ENCODE measurements around the gene NUP214.

The NUP214 gene

DNA sequence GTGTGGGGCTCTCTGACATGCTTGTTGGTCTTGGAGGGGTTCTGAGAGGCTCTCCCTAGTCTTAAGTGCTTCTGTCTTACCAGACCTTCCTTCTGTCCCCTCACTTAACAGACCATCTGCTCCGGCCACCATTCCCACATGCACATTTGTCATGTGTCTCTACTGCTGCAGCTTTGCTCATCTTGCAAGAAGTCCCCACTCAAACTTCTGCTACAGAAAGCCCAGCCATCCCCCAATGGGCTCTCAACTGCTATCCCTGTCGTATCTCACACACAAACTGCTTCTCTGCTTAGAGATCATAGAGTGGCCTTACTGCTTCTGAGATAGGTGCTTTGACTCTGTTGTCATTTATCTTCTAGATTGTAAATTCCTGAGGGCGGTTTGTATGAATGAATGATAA is 69.4 kb downstream of the NUP214 start:
- TF ChIP-seq, protein P1, sequence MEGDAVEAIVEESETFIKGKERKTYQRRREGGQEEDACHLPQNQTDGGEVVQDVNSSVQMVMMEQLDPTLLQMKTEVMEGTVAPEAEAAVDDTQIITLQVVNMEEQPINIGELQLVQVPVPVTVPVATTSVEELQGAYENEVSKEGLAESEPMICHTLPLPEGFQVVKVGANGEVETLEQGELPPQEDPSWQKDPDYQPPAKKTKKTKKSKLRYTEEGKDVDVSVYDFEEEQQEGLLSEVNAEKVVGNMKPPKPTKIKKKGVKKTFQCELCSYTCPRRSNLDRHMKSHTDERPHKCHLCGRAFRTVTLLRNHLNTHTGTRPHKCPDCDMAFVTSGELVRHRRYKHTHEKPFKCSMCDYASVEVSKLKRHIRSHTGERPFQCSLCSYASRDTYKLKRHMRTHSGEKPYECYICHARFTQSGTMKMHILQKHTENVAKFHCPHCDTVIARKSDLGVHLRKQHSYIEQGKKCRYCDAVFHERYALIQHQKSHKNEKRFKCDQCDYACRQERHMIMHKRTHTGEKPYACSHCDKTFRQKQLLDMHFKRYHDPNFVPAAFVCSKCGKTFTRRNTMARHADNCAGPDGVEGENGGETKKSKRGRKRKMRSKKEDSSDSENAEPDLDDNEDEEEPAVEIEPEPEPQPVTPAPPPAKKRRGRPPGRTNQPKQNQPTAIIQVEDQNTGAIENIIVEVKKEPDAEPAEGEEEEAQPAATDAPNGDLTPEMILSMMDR (IDR thresholded peaks at IDR 0.05): no peak
- Histone ChIP-seq H3K4me3 (no peak overlapping the region), H3K36me3 (peaks cover 73 to 90% (median 78%) of the 10 kb centered on the region in 3 donors), H3K9me3 (no peaks in the 10 kb centered on the region), H3K4me1 (no peaks in the 10 kb centered on the region), H3K27me3 (no peaks in the 10 kb centered on the region), H3K27ac (no peak overlapping the region)
- intact Hi-C loops (cut with DNase I; ENCODE audit: low total_unique reads): no loop called here
- DNase-seq: no peak

DNA sequence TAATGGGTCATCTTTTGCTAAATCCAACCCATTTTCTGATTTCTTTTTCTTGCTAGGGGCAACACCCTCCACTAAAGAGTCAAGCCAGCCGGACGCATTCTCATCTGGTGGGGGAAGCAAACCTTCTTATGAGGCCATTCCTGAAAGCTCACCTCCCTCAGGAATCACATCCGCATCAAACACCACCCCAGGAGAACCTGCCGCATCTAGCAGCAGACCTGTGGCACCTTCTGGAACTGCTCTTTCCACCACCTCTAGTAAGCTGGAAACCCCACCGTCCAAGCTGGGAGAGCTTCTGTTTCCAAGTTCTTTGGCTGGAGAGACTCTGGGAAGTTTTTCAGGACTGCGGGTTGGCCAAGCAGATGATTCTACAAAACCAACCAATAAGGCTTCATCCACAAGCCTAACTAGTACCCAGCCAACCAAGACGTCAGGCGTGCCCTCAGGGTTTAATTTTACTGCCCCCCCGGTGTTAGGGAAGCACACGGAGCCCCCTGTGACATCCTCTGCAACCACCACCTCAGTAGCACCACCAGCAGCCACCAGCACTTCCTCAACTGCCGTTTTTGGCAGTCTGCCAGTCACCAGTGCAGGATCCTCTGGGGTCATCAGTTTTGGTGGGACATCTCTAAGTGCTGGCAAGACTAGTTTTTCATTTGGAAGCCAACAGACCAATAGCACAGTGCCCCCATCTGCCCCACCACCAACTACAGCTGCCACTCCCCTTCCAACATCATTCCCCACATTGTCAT is 72.0 kb downstream of the NUP214 start:
- Histone ChIP-seq H3K27me3 (no peaks in the 10 kb centered on the region), H3K9me3 (no peaks in the 10 kb centered on the region), H3K27ac (no peak overlapping the region), H3K4me1 (no peaks in the 10 kb centered on the region), H3K36me3 (peaks cover 74 to 93% (median 81%) of the 10 kb centered on the region in 3 donors), H3K4me3 (no peak overlapping the region)
- TF ChIP-seq, protein P1 (IDR thresholded peaks at IDR 0.05): no peak
- intact Hi-C loops (cut with DNase I; ENCODE audit: low total_unique reads): no loop called here
- no peak for DNase-seq

DNA sequence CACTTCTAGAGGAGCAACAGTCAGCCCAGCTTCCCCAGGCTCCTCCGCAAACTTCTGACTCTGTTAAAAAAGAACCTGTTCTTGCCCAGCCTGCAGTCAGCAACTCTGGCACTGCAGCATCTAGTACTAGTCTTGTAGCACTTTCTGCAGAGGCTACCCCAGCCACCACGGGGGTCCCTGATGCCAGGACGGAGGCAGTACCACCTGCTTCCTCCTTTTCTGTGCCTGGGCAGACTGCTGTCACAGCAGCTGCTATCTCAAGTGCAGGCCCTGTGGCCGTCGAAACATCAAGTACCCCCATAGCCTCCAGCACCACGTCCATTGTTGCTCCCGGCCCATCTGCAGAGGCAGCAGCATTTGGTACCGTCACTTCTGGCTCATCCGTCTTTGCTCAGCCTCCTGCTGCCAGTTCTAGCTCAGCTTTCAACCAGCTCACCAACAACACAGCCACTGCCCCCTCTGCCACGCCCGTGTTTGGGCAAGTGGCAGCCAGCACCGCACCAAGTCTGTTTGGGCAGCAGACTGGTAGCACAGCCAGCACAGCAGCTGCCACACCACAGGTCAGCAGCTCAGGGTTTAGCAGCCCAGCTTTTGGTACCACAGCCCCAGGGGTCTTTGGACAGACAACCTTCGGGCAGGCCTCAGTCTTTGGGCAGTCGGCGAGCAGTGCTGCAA is 72.8 kb downstream of the NUP214 start:
- no peak overlapping the region for H3K4me3 ChIP-seq
- no peaks in the 10 kb centered on the region for H3K27me3 ChIP-seq
- no peak overlapping the region for H3K27ac ChIP-seq
- H3K36me3 ChIP-seq: peaks cover 69 to 96% (median 83%) of the 10 kb centered on the region in 3 donors
- no peaks in the 10 kb centered on the region for H3K4me1 ChIP-seq
- intact Hi-C loops (cut with DNase I; ENCODE audit: low total_unique reads): no loop called here
- DNase-seq: no peak
- no peaks in the 10 kb centered on the region for H3K9me3 ChIP-seq
- TF ChIP-seq, protein P1 (IDR thresholded peaks at IDR 0.05): no peak

DNA sequence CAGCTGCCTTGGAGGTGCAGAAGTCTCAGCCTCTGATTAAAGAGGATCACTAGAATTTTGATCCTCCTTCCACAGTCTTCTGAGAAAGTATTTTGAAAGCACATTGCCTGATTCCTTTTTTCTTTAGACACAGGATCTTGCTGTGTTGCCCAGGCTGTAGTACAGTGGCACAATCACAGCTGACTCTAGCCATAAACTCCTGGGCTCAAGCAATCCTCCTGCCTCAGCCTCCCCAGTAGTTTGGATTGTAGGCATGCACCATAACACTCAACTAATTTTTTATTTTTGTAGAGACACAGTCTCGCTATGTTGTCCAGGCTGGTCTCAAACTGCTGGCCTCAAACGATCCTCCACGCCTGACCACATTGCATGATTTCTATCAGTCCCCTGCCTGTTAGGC is 76.5 kb downstream of the NUP214 start:
- no peak overlapping the region for H3K4me3 ChIP-seq
- no peaks in the 10 kb centered on the region for H3K9me3 ChIP-seq
- no peak for DNase-seq
- no peak overlapping the region for H3K27ac ChIP-seq
- TF ChIP-seq, protein P1 (IDR thresholded peaks at IDR 0.05): no peak
- no peaks in the 10 kb centered on the region for H3K4me1 ChIP-seq
- peaks cover 68 to 97% (median 83%) of the 10 kb centered on the region in 3 donors for H3K36me3 ChIP-seq
- intact Hi-C loops (cut with DNase I; ENCODE audit: low total_unique reads): no loop called here
- no peaks in the 10 kb centered on the region for H3K27me3 ChIP-seq

DNA sequence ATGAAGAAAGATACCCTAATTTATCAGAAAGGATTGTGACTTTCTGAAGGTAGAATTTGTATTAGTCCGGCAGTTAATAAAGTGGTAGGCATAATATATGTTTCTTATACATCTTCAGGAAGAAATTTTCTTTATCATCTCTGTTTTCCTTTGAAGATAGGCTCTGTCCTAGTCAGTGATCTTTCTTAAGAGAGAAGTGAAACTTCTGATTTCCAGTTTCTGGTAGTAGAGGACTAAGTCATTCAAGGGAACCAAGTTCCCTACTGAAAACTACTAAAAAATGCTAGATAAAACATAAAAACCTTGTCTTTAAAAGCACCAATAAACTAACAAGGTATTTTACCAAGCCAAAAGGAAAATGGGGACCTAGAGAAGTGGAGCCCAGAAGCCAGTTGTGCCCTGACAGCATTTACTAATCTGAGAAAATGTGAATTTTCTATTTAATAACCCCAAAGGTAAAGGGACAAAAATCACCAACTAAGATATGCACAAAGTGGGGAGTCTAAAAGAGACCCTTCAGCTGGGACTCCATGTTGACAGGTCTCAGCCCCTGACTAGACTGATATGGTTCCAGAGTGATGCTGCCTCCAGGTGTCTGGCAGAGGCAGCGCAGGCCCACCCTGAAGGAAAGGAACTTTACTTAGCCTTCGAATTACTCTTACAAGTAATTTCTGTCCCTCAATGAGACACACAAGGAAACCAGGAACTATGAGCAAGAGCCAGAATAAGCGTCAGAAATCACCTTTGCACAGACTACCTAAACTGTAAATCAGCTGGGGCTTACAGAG is 78.2 kb downstream of the NUP214 start:
- TF ChIP-seq, protein P1 (IDR thresholded peaks at IDR 0.05): no peak
- no peaks in the 10 kb centered on the region for H3K9me3 ChIP-seq
- no peaks in the 10 kb centered on the region for H3K27me3 ChIP-seq
- no peaks in the 10 kb centered on the region for H3K4me1 ChIP-seq
- DNase-seq: no peak
- peaks cover 63 to 97% (median 81%) of the 10 kb centered on the region in 3 donors for H3K36me3 ChIP-seq
- intact Hi-C loops (cut with DNase I; ENCODE audit: low total_unique reads): no loop called here
- no peak overlapping the region for H3K4me3 ChIP-seq
- H3K27ac ChIP-seq: no peak overlapping the region
